Sigmoid colon (tissue), 4 donors: ENCODE measurements around the gene NDUFS8.

ENCODE experiments used
- POLR2A ChIP-seq, 2 donors: fragments of 450-650 bp; IDR thresholded peaks; one replicate each; pipeline ENCODE4 v1.6.1; 2016; ENCODE audit warnings: antibody characterized with exemption in 2 of 2, mild to moderate bottlenecking in 2 of 2, moderate library complexity in 2 of 2
- POLR2AphosphoS5 ChIP-seq, 4 donors: sonication (generic); formaldehyde crosslinking; IDR thresholded peaks; one replicate each; pipeline ENCODE4 v1.6.1; 2017; ENCODE audit warnings: antibody characterized with exemption in 4 of 4
- TF ChIP-seq, protein P1 (sequence below), 4 experiments: fragments of 450-650 bp in 3 of 4; fragments of 200-600 bp in 1 of 4; IDR thresholded peaks; one replicate each; pipeline ENCODE4 v1.5.1; 2016 to 2019; ENCODE audit warnings: antibody characterized with exemption in 4 of 4, mild to moderate bottlenecking in 3 of 4, moderate library complexity in 2 of 4

DNA sequence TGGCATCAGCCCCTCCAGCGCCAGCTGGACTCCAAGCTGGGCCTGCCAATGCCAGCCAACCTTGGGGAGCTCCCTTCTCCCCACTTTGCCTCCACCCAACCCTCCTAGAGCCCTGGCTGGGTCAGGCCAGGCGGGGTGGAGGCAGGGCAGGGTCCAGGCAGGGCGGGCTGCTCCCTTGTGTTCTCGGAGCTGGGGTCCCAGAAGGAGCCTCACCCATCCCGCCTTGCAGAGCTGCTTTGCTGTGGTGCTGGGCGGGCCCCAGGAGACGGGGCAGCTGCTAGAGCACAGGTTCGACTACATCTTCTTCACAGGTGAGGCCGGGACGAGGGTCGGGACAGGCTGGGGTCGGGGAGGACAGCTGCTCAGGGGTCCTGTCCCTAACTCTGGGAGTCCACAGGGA, 11.0 kb upstream of the NDUFS8 start:
- TF ChIP-seq, protein P1, sequence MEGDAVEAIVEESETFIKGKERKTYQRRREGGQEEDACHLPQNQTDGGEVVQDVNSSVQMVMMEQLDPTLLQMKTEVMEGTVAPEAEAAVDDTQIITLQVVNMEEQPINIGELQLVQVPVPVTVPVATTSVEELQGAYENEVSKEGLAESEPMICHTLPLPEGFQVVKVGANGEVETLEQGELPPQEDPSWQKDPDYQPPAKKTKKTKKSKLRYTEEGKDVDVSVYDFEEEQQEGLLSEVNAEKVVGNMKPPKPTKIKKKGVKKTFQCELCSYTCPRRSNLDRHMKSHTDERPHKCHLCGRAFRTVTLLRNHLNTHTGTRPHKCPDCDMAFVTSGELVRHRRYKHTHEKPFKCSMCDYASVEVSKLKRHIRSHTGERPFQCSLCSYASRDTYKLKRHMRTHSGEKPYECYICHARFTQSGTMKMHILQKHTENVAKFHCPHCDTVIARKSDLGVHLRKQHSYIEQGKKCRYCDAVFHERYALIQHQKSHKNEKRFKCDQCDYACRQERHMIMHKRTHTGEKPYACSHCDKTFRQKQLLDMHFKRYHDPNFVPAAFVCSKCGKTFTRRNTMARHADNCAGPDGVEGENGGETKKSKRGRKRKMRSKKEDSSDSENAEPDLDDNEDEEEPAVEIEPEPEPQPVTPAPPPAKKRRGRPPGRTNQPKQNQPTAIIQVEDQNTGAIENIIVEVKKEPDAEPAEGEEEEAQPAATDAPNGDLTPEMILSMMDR (IDR thresholded peaks at IDR 0.05): no peak
- TF ChIP-seq POLR2A (IDR thresholded peaks at IDR 0.05) (no peak), POLR2AphosphoS5 (IDR thresholded peaks at IDR 0.05) (no peak)
